Upper lobe of left lung (tissue), 4 donors: ENCODE measurements around the gene PTPRN2.

Source experiments
- EP300 ChIP-seq, 4 donors: sonication (generic); formaldehyde crosslinking; IDR thresholded peaks; one replicate each; pipeline ENCODE4 v1.5.1; 2017; ENCODE audit warnings: antibody characterized with exemption in 4 of 4, control low read depth in 2 of 4
- POLR2A ChIP-seq, 4 donors: fragments of 450-650 bp; IDR thresholded peaks; one replicate each; pipeline ENCODE4 v1.5.1; 2016 to 2017; ENCODE audit warnings: antibody characterized with exemption in 4 of 4, mild to moderate bottlenecking in 2 of 4
- POLR2AphosphoS5 ChIP-seq, 2 donors: sonication (generic); formaldehyde crosslinking; IDR thresholded peaks; one replicate each; pipeline ENCODE4 v1.5.1; 2017; ENCODE audit warnings: antibody characterized with exemption in 2 of 2
- TF ChIP-seq, protein P1 (sequence below), 6 experiments: fragments of 450-650 bp in 4 of 6; fragments of 200-600 bp in 2 of 6; sonication (generic) in 2 of 6; IDR thresholded peaks; one replicate each; pipeline ENCODE4 v1.5.1; 2016 to 2019; ENCODE audit warnings: antibody characterized with exemption in 6 of 6

- TF ChIP-seq, protein P1, sequence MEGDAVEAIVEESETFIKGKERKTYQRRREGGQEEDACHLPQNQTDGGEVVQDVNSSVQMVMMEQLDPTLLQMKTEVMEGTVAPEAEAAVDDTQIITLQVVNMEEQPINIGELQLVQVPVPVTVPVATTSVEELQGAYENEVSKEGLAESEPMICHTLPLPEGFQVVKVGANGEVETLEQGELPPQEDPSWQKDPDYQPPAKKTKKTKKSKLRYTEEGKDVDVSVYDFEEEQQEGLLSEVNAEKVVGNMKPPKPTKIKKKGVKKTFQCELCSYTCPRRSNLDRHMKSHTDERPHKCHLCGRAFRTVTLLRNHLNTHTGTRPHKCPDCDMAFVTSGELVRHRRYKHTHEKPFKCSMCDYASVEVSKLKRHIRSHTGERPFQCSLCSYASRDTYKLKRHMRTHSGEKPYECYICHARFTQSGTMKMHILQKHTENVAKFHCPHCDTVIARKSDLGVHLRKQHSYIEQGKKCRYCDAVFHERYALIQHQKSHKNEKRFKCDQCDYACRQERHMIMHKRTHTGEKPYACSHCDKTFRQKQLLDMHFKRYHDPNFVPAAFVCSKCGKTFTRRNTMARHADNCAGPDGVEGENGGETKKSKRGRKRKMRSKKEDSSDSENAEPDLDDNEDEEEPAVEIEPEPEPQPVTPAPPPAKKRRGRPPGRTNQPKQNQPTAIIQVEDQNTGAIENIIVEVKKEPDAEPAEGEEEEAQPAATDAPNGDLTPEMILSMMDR (IDR thresholded peaks at IDR 0.05) = no peak
- TF ChIP-seq POLR2A (IDR thresholded peaks at IDR 0.05) = no peak
- no peak for TF ChIP-seq POLR2AphosphoS5 (IDR thresholded peaks at IDR 0.05)
- no peak for TF ChIP-seq EP300 (IDR thresholded peaks at IDR 0.05)
Measured at GRCh38 chr7:157799076-157799685, 788.4 kb downstream of the PTPRN2 start.
